Peyer's patch (tissue), 4 donors: ENCODE measurements around the gene CHST9.

ENCODE experiments used
- POLR2A ChIP-seq, 2 donors: fragments of 450-650 bp; IDR thresholded peaks; one replicate each; pipeline ENCODE4 v1.5.1; 2017; ENCODE audit warnings: antibody characterized with exemption in 2 of 2, mild to moderate bottlenecking in 2 of 2, moderate library complexity in 2 of 2
- TF ChIP-seq, protein P1 (sequence below), 6 experiments: fragments of 450-650 bp in 4 of 6; fragments of 200-600 bp in 2 of 6; sonication (generic) in 1 of 6; IDR thresholded peaks; one replicate each; pipeline ENCODE4 v1.5.1; 2017 to 2019; ENCODE audit warnings: antibody characterized with exemption in 6 of 6, mild to moderate bottlenecking in 3 of 6, moderate library complexity in 1 of 6

DNA sequence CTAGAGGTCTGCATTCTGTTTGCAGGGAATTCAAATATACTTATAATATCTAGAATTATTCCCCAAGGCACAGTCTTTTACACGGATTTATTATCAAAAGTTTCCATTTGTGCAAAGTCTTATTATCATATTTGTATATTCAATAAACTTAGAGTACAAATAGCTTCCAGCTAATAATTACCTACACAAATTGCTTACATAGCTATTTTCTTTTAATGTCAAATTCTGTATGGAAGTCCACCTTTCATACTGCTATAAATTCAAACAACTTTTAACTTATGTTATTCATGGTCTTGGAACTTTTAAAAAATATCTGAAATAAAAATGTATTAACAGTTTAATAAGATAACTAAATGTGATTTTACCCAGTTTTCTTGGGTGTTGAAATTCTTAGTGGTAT is 13.1 kb downstream of the CHST9 start:
- TF ChIP-seq, protein P1, sequence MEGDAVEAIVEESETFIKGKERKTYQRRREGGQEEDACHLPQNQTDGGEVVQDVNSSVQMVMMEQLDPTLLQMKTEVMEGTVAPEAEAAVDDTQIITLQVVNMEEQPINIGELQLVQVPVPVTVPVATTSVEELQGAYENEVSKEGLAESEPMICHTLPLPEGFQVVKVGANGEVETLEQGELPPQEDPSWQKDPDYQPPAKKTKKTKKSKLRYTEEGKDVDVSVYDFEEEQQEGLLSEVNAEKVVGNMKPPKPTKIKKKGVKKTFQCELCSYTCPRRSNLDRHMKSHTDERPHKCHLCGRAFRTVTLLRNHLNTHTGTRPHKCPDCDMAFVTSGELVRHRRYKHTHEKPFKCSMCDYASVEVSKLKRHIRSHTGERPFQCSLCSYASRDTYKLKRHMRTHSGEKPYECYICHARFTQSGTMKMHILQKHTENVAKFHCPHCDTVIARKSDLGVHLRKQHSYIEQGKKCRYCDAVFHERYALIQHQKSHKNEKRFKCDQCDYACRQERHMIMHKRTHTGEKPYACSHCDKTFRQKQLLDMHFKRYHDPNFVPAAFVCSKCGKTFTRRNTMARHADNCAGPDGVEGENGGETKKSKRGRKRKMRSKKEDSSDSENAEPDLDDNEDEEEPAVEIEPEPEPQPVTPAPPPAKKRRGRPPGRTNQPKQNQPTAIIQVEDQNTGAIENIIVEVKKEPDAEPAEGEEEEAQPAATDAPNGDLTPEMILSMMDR (IDR thresholded peaks at IDR 0.05), result no peak
- TF ChIP-seq POLR2A (IDR thresholded peaks at IDR 0.05), result no peak
